ENCODE data around the gene FUT9.

The FUT9 gene

GRCh38 chr6:96234444-96234843 is 218.7 kb downstream of the FUT9 start:
- TF ChIP-seq EZH2phosphoT487 (IDR thresholded peaks at IDR 0.05; ENCODE audit: borderline replicate concordance, low read length): no peak
- TF ChIP-seq CTCF (IDR thresholded peaks at IDR 0.05; ENCODE audit: low read depth, low read length, poor library complexity, severe bottlenecking): no peak
- no peak overlapping the region for H3K27ac ChIP-seq (ENCODE audit: low read depth, low read length)
- H3K9me3 ChIP-seq (ENCODE audit: control insufficient read depth, insufficient read depth, low read length): no peaks in the 10 kb centered on the region
- no peaks in the 10 kb centered on the region for H3K4me1 ChIP-seq (ENCODE audit: control insufficient read depth, low read length)
- no peaks in the 10 kb centered on the region for H3K79me2 ChIP-seq (ENCODE audit: control insufficient read depth, low read length)
- no peak overlapping the region for H3K4me3 ChIP-seq (ENCODE audit: low read length)
- no peaks in the 10 kb centered on the region for H3F3A ChIP-seq (ENCODE audit: control insufficient read depth, insufficient read depth)
- H4K20me1 ChIP-seq (ENCODE audit: control insufficient read depth, insufficient read depth, low read depth, low read length): no peaks in the 10 kb centered on the region
- H3K4me2 ChIP-seq (ENCODE audit: low read length): no peak overlapping the region
- no peaks in the 10 kb centered on the region for H3K27me3 ChIP-seq (ENCODE audit: control insufficient read depth, low read length)
- H3K9me2 ChIP-seq (replicated peaks; ENCODE audit: control insufficient read depth, low read length): no peaks in the 10 kb centered on the region
- H3K36me3 ChIP-seq (ENCODE audit: control insufficient read depth, low read length): no peaks in the 10 kb centered on the region

- H3K79me2 ChIP-seq (ENCODE audit: control insufficient read depth, low read length): no peaks in the 10 kb centered on the region
- H3K27ac ChIP-seq (ENCODE audit: low read depth, low read length): no peak overlapping the region
- no peaks in the 10 kb centered on the region for H4K20me1 ChIP-seq (ENCODE audit: control insufficient read depth, insufficient read depth, low read depth, low read length)
- no peaks in the 10 kb centered on the region for H3K27me3 ChIP-seq (ENCODE audit: control insufficient read depth, low read length)
- no peaks in the 10 kb centered on the region for H3F3A ChIP-seq (ENCODE audit: control insufficient read depth, insufficient read depth)
- H3K4me2 ChIP-seq (ENCODE audit: low read length): no peak overlapping the region
- H3K9me3 ChIP-seq (ENCODE audit: control insufficient read depth, insufficient read depth, low read length): no peaks in the 10 kb centered on the region
- no peak for TF ChIP-seq EZH2phosphoT487 (IDR thresholded peaks at IDR 0.05; ENCODE audit: borderline replicate concordance, low read length)
- no peak for TF ChIP-seq CTCF (IDR thresholded peaks at IDR 0.05; ENCODE audit: low read depth, low read length, poor library complexity, severe bottlenecking)
- H3K9me2 ChIP-seq (replicated peaks; ENCODE audit: control insufficient read depth, low read length): no peaks in the 10 kb centered on the region
- no peaks in the 10 kb centered on the region for H3K4me1 ChIP-seq (ENCODE audit: control insufficient read depth, low read length)
- H3K4me3 ChIP-seq (ENCODE audit: low read length): no peak overlapping the region
- no peaks in the 10 kb centered on the region for H3K36me3 ChIP-seq (ENCODE audit: control insufficient read depth, low read length)
These were observed 220.2 kb downstream of the FUT9 start for GRCh38 chr6:96235927-96236326.

DNA sequence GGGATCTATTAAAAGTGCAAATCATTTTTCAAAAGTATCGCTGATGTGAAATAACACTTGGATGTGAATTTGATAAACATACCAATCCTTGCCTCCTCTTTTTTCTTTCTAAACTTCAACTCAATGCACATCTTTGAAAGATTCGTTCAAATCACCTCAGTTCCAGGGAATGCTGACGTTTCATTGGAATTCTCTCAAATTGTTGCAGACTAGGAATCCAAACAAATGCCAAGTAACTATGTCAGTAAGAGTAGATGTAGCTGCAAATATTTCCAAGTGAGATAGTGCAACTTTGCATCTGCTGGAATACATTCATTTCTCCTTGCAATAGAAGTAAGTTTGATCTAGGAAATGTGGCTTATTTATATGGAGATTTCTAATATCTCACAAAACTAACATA is 220.7 kb downstream of the FUT9 start:
- TF ChIP-seq EZH2phosphoT487 (IDR thresholded peaks at IDR 0.05; ENCODE audit: borderline replicate concordance, low read length): no peak
- TF ChIP-seq CTCF (IDR thresholded peaks at IDR 0.05; ENCODE audit: low read depth, low read length, poor library complexity, severe bottlenecking): no peak

More for the DNA sequence above, 220.7 kb downstream of the FUT9 start:
- H3K4me3 ChIP-seq (ENCODE audit: low read length): no peak overlapping the region
- no peaks in the 10 kb centered on the region for H3K79me2 ChIP-seq (ENCODE audit: control insufficient read depth, low read length)
- no peaks in the 10 kb centered on the region for H3K4me1 ChIP-seq (ENCODE audit: control insufficient read depth, low read length)
- H3K27me3 ChIP-seq (ENCODE audit: control insufficient read depth, low read length): no peaks in the 10 kb centered on the region
- no peaks in the 10 kb centered on the region for H3F3A ChIP-seq (ENCODE audit: control insufficient read depth, insufficient read depth)
- no peaks in the 10 kb centered on the region for H3K9me2 ChIP-seq (replicated peaks; ENCODE audit: control insufficient read depth, low read length)
- no peak overlapping the region for H3K27ac ChIP-seq (ENCODE audit: low read depth, low read length)
- no peaks in the 10 kb centered on the region for H3K9me3 ChIP-seq (ENCODE audit: control insufficient read depth, insufficient read depth, low read length)
- H3K36me3 ChIP-seq (ENCODE audit: control insufficient read depth, low read length): no peaks in the 10 kb centered on the region
- no peaks in the 10 kb centered on the region for H4K20me1 ChIP-seq (ENCODE audit: control insufficient read depth, insufficient read depth, low read depth, low read length)
- H3K4me2 ChIP-seq (ENCODE audit: low read length): no peak overlapping the region

Measured in DOHH2 (cell line).